ENCODE measurements around the gene RRP12. TPM values are rescaled to one million over a fixed set of nuclear protein-coding genes. Genes with fewer than 3 reads are reported as not detected.

Gene RRP12
- total and polyA plus RNA-seq, 2 of the 4 experiments (the other 2 are of a cell fraction) = 21.5 to 23.3 TPM

DNA sequence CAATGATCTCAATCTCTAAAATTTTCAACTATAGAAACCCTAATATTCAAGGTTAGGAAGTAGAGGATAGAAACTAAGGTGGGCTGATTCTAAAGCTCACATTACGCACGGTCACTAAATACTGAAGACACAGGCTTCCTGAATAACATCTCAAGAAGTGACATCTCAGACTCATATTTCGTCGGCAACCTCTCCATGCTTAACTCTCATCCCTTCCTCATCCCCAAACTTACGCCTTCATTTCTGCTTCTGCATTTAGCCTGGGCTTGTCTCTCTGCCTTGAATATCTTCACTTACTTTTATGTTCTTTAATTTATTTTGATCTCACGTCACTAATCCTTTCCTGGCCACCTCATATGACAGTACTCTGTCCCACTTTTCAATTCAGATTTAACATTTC is 34.1 kb upstream of the RRP12 start:
- no peak overlapping the region for H3K4me2 ChIP-seq (ENCODE audit: low read depth, low read length)
- in situ Hi-C loops (cut with MboI; ENCODE audit: low sequenced_read_pairs) = no loop called here
- H3K9me3 ChIP-seq (ENCODE audit: control insufficient read depth, insufficient read depth, low read length) = no peaks in the 10 kb centered on the region
- no TSS peak for BruUV-seq (replicated peaks)
- H3K4ac ChIP-seq (ENCODE audit: low read depth, low read length) = no peak overlapping the region
- intact Hi-C loops (cut with micrococcal nuclease) = no loop called here
- H3K79me1 ChIP-seq (ENCODE audit: low read depth in 1 of 2, low read length in 2 of 2) = peaks cover 3 to 14% of the 10 kb centered on the region in 2 experiments; a peak in 2 of 4 replicates
- WGBS, 2 experiments (ENCODE audit: extremely low coverage in 2 of 2, insufficient read length in 1 of 2) = 93% methylated on average over 3 of the region's 6 CpGs; no CpG with 5 or more reads in 1 of the 2 experiments
- H4K20me1 ChIP-seq (ENCODE audit: insufficient read depth, low read length) = peaks cover 11% of the 10 kb centered on the region; the same call in 1 of the 2 replicates
- ATAC-seq (ENCODE audit: low read depth) (no peak), DNase-seq (no peak)
- no peaks in the 10 kb centered on the region for H3K9me1 ChIP-seq (ENCODE audit: insufficient read depth, low read length)
- no peak overlapping the region for H2AK9ac ChIP-seq (replicated peaks; ENCODE audit: low read depth, low read length, poor library complexity)
- H4K8ac ChIP-seq (ENCODE audit: low read depth in 2 of 2, low read length in 2 of 2) = no peak overlapping the region
- no peak overlapping the region for H3K27ac ChIP-seq (ENCODE audit: insufficient read depth, low read length)
- H3K18ac ChIP-seq (ENCODE audit: low read depth, low read length) = no peak overlapping the region
- H3K14ac ChIP-seq (replicated peaks; ENCODE audit: low read depth, low read length) = no peak overlapping the region
- H2BK5ac ChIP-seq (ENCODE audit: low read depth, low read length, poor library complexity, severe bottlenecking) = no peak overlapping the region
- H4K91ac ChIP-seq (ENCODE audit: insufficient read depth, low read depth, low read length) = no peak overlapping the region
- no peak overlapping the region for H2BK120ac ChIP-seq (ENCODE audit: low read depth, low read length)
- H3K27me3 ChIP-seq (ENCODE audit: control insufficient read depth, insufficient read depth, low read length) = no peaks in the 10 kb centered on the region
- H3K56ac ChIP-seq (ENCODE audit: extremely low read depth, insufficient read depth, low read length) = no peak overlapping the region
- CTCF ChIA-PET = no interaction called here
- no peak overlapping the region for H3K23ac ChIP-seq (ENCODE audit: low read depth, low read length)
- H4K5ac ChIP-seq (ENCODE audit: low read depth, low read length) = no peak overlapping the region
- H2AK5ac ChIP-seq (ENCODE audit: low read depth, low read length) = no peak overlapping the region
- no peak overlapping the region for H2BK20ac ChIP-seq (ENCODE audit: low read depth, low read length)
- H3K36me3 ChIP-seq (ENCODE audit: control insufficient read depth, insufficient read depth, low read length) = peaks cover 50% of the 10 kb centered on the region
- no peak overlapping the region for H3K4me3 ChIP-seq (ENCODE audit: insufficient read depth, low read depth, low read length)
- H2BK15ac ChIP-seq (ENCODE audit: low read depth, low read length) = no peak overlapping the region
- no peak overlapping the region for H3K9ac ChIP-seq (ENCODE audit: low read depth, low read length)
- no peak for TF ChIP-seq BHLHE40 (IDR thresholded peaks at IDR 0.05; ENCODE audit: low read depth, low read length)
- TF ChIP-seq NFE2L2 (IDR thresholded peaks at IDR 0.05; ENCODE audit: low read depth, low read length) = no peak
- TF ChIP-seq MXI1 (IDR thresholded peaks at IDR 0.05; ENCODE audit: borderline replicate concordance, low read depth, low read length) = no peak
- no peak for TF ChIP-seq POLR2A (IDR thresholded peaks at IDR 0.05; ENCODE audit: low read depth, low read length)
- no peak for TF ChIP-seq SMC3 (IDR thresholded peaks at IDR 0.05; ENCODE audit: low read depth, low read length)
- TF ChIP-seq RAD21 (IDR thresholded peaks at IDR 0.05; ENCODE audit: low read length) = no peak
- no peak for TF ChIP-seq MAZ (IDR thresholded peaks at IDR 0.05; ENCODE audit: borderline replicate concordance, low read depth, low read length)
- no peak for TF ChIP-seq CEBPB (IDR thresholded peaks at IDR 0.05; ENCODE audit: low read depth, low read length)
- TF ChIP-seq RCOR1 (IDR thresholded peaks at IDR 0.05; ENCODE audit: insufficient replicate concordance, low read length) = no peak
- no peak for TF ChIP-seq RFX5 (IDR thresholded peaks at IDR 0.05; ENCODE audit: low read depth, low read length)
- POLR2A ChIA-PET (ENCODE audit: unreplicated experiment) = no interaction called here
- no peak overlapping the region for H2AFZ ChIP-seq (replicated peaks; ENCODE audit: low read length, poor library complexity)
- no peaks in the 10 kb centered on the region for H3K4me1 ChIP-seq (ENCODE audit: control insufficient read depth, insufficient read depth, low read length)
- dilution Hi-C loops (cut with HindIII; ENCODE audit: low sequenced_read_pairs, unreplicated experiment) = no loop called here

Data from IMR-90 (cell line).